Measurements from ENCODE around the gene CDK17. TPM values are rescaled to one million over a fixed set of nuclear protein-coding genes. Genes with fewer than 3 reads are reported as not detected.
"Not testable (repeated sequence)": the region's sequence is repeated elsewhere in the genome, so short reads cannot be mapped to it uniquely, and the experiment has no call there.

The CDK17 gene
- total and polyA plus RNA-seq, 9 donors = 13.8 to 59.2 (median 30.9) TPM

DNA sequence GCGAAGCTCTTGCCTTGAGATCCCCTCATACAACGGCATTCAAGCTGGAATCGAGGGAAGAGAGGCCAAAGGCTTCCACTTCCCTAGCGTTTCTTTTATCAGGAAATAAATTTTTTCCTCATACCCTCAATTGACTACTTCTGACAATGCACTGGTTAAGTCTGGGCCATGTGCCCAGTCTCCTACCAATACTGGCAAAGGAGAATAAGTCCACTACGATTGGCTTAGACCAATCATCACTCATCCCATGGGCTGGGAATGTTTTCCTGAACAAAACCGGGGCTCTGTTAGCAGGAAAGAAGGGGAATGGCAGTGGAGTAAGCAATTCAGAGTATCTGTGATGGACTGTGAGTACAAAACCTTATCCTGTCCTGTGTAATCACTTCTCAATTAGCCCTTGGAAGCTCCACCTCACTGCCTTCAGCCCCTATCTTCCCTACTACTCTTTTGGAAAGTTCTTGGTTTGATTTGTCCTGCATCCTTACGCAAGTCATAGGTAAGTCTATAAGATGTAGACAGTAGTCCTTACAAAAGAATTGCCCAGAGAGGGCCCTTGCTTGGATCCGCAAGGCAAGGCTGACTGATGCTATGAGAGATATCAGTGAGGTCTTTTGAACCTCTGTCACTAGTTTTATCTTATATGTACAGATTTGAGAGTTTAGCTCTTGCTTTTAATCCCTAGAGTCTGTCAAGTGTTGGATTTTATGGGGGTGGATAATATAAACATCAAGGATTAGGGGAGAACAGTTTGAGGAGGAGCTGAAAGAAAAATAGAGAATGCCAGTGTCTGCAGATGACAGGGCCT lies 36.3 kb upstream of the CDK17 start:
- no peak overlapping the region for H3K27ac ChIP-seq
- 72 to 77% (median 76%) methylated on average over 8 of the region's 8 CpGs for WGBS, 3 donors

DNA sequence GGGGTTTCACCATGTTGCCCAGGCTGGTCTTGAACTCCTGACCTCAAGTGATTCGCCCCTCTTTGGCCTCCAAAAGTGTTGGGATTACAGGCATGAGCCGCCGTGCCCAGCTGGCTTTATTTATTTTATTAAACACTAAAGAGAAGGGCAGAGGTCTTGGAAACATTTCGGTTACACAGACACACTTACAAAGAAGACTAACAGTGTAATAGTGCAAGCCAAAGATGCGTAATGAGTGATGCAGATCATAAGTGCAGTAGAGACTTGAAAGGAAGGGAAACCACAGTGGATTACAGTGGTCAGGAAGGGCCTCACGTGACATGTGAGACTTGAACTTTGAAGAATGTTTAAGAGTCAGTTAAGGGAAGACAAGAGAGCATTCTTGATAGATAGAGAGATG lies 33.9 kb upstream of the CDK17 start:
- Histone ChIP-seq H3K4me3 (no peak overlapping the region), H3K27me3 (no peaks in the 10 kb centered on the region), H3K27ac (no peak overlapping the region), H3K36me3 (no peaks in the 10 kb centered on the region), H3K4me1 (ENCODE audit: insufficient read depth) (no peaks in the 10 kb centered on the region), H3K9me3 (no peaks in the 10 kb centered on the region)
- DNase-seq = no peak
- 34 to 53% (median 41%) methylated on average over 6 of the region's 6 CpGs for WGBS, 3 donors
- intact Hi-C loops (cut with DNase I) = no loop called here
- no peak for TF ChIP-seq EP300 (IDR thresholded peaks at IDR 0.05)
- TF ChIP-seq, protein P1, sequence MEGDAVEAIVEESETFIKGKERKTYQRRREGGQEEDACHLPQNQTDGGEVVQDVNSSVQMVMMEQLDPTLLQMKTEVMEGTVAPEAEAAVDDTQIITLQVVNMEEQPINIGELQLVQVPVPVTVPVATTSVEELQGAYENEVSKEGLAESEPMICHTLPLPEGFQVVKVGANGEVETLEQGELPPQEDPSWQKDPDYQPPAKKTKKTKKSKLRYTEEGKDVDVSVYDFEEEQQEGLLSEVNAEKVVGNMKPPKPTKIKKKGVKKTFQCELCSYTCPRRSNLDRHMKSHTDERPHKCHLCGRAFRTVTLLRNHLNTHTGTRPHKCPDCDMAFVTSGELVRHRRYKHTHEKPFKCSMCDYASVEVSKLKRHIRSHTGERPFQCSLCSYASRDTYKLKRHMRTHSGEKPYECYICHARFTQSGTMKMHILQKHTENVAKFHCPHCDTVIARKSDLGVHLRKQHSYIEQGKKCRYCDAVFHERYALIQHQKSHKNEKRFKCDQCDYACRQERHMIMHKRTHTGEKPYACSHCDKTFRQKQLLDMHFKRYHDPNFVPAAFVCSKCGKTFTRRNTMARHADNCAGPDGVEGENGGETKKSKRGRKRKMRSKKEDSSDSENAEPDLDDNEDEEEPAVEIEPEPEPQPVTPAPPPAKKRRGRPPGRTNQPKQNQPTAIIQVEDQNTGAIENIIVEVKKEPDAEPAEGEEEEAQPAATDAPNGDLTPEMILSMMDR (IDR thresholded peaks at IDR 0.05) = no peak
- no peak for TF ChIP-seq POLR2A (IDR thresholded peaks at IDR 0.05)

More for the DNA sequence above, 36.3 kb upstream of the CDK17 start:
- intact Hi-C loops (cut with DNase I) = no loop called here
- Histone ChIP-seq H3K36me3 (no peaks in the 10 kb centered on the region), H3K4me3 (no peak overlapping the region), H3K9me3 (no peaks in the 10 kb centered on the region), H3K27me3 (no peaks in the 10 kb centered on the region), H3K4me1 (ENCODE audit: insufficient read depth) (no peaks in the 10 kb centered on the region)
- DNase-seq = no peak
- no peak for TF ChIP-seq EP300 (IDR thresholded peaks at IDR 0.05)
- TF ChIP-seq POLR2A (IDR thresholded peaks at IDR 0.05) = no peak
- TF ChIP-seq, protein P1 (IDR thresholded peaks at IDR 0.05) = no peak

DNA sequence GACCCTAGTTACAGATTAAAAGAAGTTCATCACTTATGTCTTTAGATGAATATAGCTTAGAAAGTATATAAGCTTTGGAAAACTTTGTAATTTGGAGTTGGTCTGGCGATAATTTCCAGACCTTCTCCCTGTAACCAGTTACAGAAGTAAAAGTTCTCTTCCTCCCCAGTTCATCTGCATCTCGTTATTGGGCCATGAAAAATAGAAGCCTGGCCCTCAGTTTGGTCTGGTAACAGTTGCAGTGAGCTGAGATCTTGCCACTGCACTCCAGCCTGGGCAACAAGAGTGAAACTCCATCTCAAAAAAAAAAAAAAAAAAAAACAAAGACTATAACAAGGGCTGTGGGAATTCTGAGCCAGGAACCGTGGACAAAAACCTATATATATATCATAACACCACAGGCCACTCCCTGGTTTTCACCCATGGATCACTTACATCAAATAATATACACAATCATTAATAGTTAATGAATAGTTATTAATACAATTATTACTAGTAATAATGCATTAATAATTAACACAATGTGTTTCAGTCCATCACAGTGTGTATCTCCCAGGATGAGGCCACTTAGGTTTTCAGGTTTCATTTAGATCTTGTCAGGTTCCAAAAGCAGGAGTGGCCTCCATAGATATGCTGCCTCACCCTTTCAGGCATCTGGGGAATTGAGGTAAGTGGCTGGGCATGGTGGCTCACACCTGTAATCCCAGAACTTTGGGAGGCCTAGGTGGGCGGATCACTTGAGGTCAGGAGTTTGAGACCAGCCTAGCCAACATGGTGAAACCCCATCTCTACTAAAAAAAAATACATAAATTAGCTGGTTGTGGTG lies 32.5 kb upstream of the CDK17 start:
- WGBS, 3 donors = 91 to 96% (median 93%) methylated on average over 4 of the region's 4 CpGs
- intact Hi-C loops (cut with DNase I); H3K27me3 ChIP-seq; H3K4me1 ChIP-seq (ENCODE audit: insufficient read depth); H3K36me3 ChIP-seq; H3K27ac ChIP-seq; H3K4me3 ChIP-seq; DNase-seq; H3K9me3 ChIP-seq: not testable (repeated sequence)

DNA sequence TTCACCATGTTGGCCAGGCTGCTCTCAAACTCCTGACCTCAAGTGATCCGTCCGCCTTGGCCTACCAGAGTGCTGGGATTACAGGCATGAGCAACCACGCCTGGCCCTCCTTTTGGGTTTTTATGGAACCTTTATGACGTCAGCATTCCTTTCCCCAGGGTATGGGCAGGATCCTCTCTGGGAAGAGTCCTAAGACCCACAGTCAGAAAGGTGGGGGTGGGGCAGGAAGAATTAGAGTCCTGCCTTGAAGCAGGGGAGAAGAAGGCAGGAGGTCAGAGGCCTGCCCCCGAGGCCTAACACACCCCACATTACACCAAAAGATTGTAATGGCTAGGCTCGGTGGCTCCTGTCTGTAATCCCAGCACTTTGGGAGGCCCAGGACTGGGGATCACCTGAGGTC lies 30.8 kb upstream of the CDK17 start:
- Histone ChIP-seq H3K9me3 (no peaks in the 10 kb centered on the region), H3K4me3 (no peak overlapping the region), H3K36me3 (no peaks in the 10 kb centered on the region), H3K27ac (no peak overlapping the region), H3K27me3 (no peaks in the 10 kb centered on the region), H3K4me1 (ENCODE audit: insufficient read depth) (no peaks in the 10 kb centered on the region)
- intact Hi-C loops (cut with DNase I) = no loop called here
- no peak for DNase-seq
- TF ChIP-seq POLR2A (IDR thresholded peaks at IDR 0.05) = no peak
- TF ChIP-seq, protein P1 (IDR thresholded peaks at IDR 0.05) = no peak
- no peak for TF ChIP-seq EP300 (IDR thresholded peaks at IDR 0.05)
- WGBS, 3 donors = 78 to 86% (median 79%) methylated on average over 6 of the region's 6 CpGs
